ENCODE data around the gene KIRREL3.
A peak's percentile ranks its signal among the peaks of the same experiment; 100 is the strongest.

The KIRREL3 gene

DNA sequence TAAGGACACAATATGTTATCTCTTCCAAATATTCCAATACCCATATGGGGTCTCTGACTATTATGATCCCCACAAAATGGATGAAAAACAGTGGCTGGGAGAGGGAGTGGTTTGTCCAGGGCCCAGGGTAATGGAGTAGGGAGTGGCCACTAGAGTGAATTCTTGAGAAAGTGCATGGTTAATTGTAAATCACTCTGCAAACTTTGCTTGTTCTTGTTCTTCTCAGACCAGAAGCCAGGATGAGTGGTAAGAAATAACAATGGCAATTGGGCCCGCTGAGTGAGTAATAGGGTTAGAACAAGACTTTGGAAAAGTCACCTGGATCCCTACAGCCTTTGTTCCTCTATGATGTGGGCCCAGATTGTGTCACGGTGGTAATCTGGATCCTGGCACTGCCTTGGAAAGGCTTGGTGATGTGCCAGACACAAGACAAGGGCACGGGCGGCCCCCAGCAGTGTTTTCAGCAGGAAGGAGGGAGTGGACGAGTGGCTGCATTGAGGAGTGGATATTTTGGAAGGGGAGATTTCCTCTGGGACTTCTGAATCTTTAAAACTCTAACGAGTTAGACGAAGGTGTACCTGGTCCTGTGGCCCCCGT, 18.2 kb upstream of the KIRREL3 start:
- TF ChIP-seq, protein P1, sequence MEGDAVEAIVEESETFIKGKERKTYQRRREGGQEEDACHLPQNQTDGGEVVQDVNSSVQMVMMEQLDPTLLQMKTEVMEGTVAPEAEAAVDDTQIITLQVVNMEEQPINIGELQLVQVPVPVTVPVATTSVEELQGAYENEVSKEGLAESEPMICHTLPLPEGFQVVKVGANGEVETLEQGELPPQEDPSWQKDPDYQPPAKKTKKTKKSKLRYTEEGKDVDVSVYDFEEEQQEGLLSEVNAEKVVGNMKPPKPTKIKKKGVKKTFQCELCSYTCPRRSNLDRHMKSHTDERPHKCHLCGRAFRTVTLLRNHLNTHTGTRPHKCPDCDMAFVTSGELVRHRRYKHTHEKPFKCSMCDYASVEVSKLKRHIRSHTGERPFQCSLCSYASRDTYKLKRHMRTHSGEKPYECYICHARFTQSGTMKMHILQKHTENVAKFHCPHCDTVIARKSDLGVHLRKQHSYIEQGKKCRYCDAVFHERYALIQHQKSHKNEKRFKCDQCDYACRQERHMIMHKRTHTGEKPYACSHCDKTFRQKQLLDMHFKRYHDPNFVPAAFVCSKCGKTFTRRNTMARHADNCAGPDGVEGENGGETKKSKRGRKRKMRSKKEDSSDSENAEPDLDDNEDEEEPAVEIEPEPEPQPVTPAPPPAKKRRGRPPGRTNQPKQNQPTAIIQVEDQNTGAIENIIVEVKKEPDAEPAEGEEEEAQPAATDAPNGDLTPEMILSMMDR (IDR thresholded peaks at IDR 0.05; ENCODE audit: borderline replicate concordance, insufficient read depth, low read depth, low read length) = no peak
- no peak overlapping the region for H3K4me3 ChIP-seq (ENCODE audit: low read depth, low read length)

DNA sequence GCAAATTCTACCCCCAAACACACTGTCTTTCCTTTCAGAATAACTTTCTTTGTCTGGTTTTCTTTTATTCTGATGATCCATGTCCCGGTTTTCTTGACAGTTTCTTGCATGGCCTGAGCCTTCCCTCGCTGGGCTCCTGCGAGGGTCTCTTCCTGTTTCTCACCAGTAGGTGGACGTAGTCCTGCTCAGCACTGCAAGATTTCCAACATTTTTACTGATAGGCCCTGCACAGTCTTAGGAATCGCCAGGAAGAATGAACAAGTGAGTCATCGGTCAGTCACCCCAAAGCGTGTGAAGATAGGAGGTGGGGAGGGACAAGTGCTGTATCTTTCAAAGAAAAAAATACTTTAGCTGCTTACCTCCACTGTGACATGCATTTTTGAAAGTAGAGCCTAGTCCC, 16.9 kb upstream of the KIRREL3 start:
- TF ChIP-seq, protein P1 (IDR thresholded peaks at IDR 0.05; ENCODE audit: borderline replicate concordance, insufficient read depth, low read depth, low read length) = no peak
- H3K4me3 ChIP-seq (ENCODE audit: low read depth, low read length) = no peak overlapping the region

DNA sequence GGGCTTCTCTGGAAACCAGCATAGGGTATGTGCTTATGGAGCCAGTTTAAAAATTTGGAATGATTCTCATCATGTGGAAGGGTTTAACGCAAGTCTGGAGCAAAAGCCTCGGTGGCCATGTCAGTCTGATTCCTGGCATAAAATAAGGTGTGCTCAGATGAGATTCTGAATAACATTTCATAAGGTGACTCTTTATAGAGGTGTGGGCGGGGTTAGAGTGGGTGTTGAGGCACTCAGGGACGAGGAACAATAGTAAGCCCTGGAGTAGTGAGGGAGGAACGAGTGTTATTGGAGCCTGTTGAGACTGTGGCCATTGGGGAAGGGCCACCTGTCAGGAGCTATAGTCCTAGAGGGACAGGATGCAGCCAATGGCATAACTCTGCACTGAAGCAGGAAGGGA, 13.0 kb upstream of the KIRREL3 start:
- no peak overlapping the region for H3K4me3 ChIP-seq (ENCODE audit: low read depth, low read length)
- TF ChIP-seq, protein P1 (IDR thresholded peaks at IDR 0.05; ENCODE audit: borderline replicate concordance, insufficient read depth, low read depth, low read length) = no peak

DNA sequence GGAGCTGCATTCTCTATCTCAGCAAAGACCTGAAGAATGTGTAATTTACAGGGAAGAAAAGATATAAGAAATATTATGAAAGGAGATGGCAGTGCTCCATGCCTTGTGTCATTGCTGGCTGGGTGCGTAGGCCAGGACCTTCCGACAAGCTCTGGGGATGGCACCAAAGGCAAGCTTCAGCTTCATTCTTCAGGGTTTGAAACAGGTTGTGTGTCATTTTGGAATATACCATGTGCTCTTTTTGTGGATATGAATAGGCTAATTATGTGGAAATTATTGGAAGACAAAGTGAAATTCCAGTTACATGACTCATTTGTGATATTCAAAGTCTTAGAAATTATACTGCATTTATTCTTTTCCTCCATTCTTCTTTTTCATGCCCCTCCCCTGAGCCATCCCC, 5.7 kb upstream of the KIRREL3 start:
- TF ChIP-seq, protein P1 (IDR thresholded peaks at IDR 0.05; ENCODE audit: borderline replicate concordance, insufficient read depth, low read depth, low read length) = no peak
- H3K4me3 ChIP-seq (ENCODE audit: low read depth, low read length) = no peak overlapping the region

DNA sequence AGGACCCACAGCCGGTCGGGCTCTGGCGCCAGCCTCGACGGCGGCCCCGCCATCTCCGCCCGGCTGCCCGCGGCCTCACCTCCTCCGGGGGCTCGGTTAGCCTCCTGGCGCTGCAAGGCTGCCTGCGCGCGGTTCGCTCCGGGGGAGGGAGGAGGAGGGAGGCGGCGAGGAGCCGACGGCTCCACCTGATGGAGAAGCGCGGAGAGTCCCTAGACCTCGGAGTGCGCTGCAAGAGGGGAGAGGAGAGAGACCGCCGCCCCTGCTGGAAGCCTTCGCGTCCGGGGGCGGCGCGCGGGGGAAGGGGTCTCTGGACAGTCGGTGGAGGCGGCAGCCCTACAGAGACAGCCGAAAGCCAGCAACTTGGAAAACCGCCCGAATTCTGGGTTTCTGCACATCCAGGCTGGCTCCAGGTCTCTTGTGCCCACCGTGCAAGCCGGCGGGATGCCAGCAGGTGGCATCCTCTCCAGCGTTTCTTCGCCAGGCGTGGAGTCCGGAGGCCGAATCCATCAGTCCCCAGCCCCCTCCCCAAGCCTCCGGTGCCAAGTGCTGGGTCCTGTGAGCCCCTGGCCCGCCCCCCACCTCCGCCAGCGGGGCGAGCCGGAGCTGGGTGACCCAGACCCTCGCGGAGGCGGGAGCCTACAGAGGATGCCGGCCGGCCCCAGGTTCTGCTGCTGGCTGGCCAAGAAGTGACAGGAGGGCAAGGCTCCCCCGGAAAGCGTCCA, 2.9 kb upstream of the KIRREL3 start:
- TF ChIP-seq, protein P1 (IDR thresholded peaks at IDR 0.05; ENCODE audit: borderline replicate concordance, insufficient read depth, low read depth, low read length) = peak; percentile 41; the same call in 1 of the 2 replicates
- H3K4me3 ChIP-seq (ENCODE audit: low read depth, low read length) = no peak overlapping the region

DNA sequence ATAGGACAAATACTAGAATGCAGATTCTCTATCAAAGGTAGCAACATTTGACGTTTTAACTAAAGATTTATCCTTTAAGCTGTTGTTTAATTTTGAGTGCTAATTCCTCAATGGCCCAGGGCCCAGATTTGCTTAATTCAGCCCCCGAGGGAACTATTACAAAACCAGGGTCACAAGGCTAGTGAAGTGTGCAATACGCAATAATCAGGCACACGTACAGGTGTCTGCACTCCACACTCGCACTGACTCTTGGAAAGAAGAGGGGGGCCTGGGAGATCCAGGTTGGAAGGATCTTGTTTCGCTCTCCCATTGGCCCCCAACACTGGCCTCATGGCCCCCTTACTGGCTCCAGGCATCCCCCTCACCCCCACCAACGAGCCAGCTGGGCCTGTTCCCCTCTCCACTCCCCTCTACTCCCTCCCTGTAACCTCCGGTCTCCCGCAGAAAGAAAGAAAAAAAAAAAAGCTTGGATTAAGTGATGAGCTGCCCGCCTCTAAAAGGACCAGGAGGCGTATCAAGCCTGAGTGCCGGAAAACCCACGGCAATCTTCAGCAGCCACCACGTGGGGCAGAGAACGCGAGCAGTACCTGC, 2.2 kb upstream of the KIRREL3 start:
- TF ChIP-seq, protein P1 (IDR thresholded peaks at IDR 0.05; ENCODE audit: borderline replicate concordance, insufficient read depth, low read depth, low read length) = no peak
- no peak overlapping the region for H3K4me3 ChIP-seq (ENCODE audit: low read depth, low read length)

DNA sequence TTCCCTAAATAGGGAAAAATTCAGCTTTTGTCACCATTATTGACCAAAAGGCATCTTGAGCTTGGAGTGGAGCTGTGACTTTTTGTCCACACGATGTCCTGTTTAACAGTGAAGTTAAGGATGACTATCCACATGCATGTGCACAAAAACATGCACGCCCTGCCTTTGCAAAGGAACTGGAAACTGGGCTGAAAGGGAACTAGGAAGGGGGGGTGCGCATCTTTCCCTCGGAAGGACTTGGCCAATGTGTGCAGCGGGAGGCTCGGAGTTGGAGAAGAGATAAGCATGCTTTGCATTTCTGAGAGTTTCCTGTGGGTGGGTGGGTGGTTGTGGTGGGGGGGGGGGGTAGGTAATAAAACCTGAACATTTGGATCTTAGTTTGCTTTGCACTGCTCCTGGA, 411 bp upstream of the KIRREL3 start:
- TF ChIP-seq, protein P1 (IDR thresholded peaks at IDR 0.05; ENCODE audit: borderline replicate concordance, insufficient read depth, low read depth, low read length) = no peak
- H3K4me3 ChIP-seq (ENCODE audit: low read depth, low read length) = no peak overlapping the region

Measured in GM12875 (cell line).